Measurements from ENCODE around the gene PDZK1IP1.

DNA sequence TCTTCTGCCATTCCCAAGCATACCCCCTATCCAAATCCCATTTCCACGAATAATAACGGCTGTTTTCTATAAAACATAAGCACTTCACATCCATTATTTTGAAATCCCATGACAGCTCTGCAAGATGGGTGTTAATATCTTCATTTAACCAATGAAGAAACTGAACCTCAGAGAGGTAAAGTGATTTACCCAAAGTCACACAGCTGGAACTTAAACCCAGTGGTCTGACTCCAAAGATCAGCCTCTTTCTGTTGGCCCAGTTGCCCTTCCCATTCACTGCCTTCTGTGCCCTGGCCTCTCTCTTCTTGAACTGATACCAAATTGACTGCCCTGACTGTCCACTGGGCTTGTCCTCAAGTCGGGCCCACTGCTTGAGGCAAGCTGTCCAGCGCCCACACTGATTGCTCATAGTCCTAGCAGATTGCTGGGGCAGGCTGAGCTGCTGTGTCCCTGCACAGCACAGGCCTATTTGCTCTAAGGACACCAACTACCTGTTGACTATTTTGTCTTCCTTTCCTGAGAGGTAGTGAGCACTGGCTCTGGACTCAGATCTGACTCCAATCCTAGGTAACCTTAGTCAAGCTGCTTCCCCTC, 22.9 kb upstream of the PDZK1IP1 start:
- TF ChIP-seq NFE2 (CRISPR knock-in tag; IDR thresholded peaks at IDR 0.05) (no peak), U2AF1 (optimal IDR thresholded peaks at IDR 0.05; ENCODE audit: low read depth, low read length) (no peak), NFYB (CRISPR knock-in tag; IDR thresholded peaks at IDR 0.05) (no peak), FOXJ3 (CRISPR knock-in tag; IDR thresholded peaks at IDR 0.05; ENCODE audit: borderline replicate concordance) (no peak), ZNF274 (CRISPR knock-in tag; IDR thresholded peaks at IDR 0.05) (no peak), CEBPB (IDR thresholded peaks at IDR 0.05; ENCODE audit: borderline replicate concordance, low read depth, low read length) (no peak), ZNF335 (CRISPR knock-in tag; IDR thresholded peaks at IDR 0.05) (no peak), ZNF138 (CRISPR knock-in tag; IDR thresholded peaks at IDR 0.05; ENCODE audit: low read depth) (no peak)
- TF ChIP-seq, protein P1, sequence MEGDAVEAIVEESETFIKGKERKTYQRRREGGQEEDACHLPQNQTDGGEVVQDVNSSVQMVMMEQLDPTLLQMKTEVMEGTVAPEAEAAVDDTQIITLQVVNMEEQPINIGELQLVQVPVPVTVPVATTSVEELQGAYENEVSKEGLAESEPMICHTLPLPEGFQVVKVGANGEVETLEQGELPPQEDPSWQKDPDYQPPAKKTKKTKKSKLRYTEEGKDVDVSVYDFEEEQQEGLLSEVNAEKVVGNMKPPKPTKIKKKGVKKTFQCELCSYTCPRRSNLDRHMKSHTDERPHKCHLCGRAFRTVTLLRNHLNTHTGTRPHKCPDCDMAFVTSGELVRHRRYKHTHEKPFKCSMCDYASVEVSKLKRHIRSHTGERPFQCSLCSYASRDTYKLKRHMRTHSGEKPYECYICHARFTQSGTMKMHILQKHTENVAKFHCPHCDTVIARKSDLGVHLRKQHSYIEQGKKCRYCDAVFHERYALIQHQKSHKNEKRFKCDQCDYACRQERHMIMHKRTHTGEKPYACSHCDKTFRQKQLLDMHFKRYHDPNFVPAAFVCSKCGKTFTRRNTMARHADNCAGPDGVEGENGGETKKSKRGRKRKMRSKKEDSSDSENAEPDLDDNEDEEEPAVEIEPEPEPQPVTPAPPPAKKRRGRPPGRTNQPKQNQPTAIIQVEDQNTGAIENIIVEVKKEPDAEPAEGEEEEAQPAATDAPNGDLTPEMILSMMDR (CRISPR knock-in tag; IDR thresholded peaks at IDR 0.05): no peak

Measured in HepG2 (cell line).